Renal pelvis (tissue), 12 donors: ENCODE measurements around the gene IRF2. TPM values are rescaled to one million over a fixed set of nuclear protein-coding genes. Genes with fewer than 3 reads are reported as not detected.

Experiments
- DNase-seq: peaks from one replicate; pipeline ENCODE4 v3.0.0-alpha.2; 2013
- long read RNA-seq, 16 experiments: transcript quantifications; one replicate each; lab custom pipeline, GENCODE V29; 2026
- polyA plus RNA-seq, 3 donors: library from polyadenylated mRNA; unstranded; fragments of 120-200 nt; gene quantifications; one replicate each; pipeline ENCODE4 v1.2.1, GENCODE V29; 2013; ENCODE audit not compliant: insufficient read length in 3 of 3

IRF2 gene
- polyA plus RNA-seq = 10 to 100 TPM; 31.3 to 33.5 (median 33.1) TPM
- long read RNA-seq, donor 1, transcript IRF2-201 (9 exons, 2,303 nt) = major isoform, 5 of 5 reads
- long read RNA-seq, donor 1, partial matches to known transcripts = 0 of 5 reads
- long read RNA-seq, donor 1, other reads (novel, unspliced or antisense) = 0 of 5 reads
- long read RNA-seq, donor 2, partial matches to known transcripts = 0 of 4 reads
- long read RNA-seq, donor 2, other reads (novel, unspliced or antisense) = 0 of 4 reads
- long read RNA-seq, donor 3, transcript IRF2-201 (9 exons, 2,303 nt) = major isoform, 8 of 16 reads
- long read RNA-seq, donor 3, partial matches to known transcripts = 8 of 16 reads
- long read RNA-seq, donor 3, other reads (novel, unspliced or antisense) = 0 of 16 reads
- long read RNA-seq, donor 4, transcript IRF2-201 (9 exons, 2,303 nt) = major isoform, 13 of 13 reads
- long read RNA-seq, donor 4, partial matches to known transcripts = 0 of 13 reads
- long read RNA-seq, donor 4, other reads (novel, unspliced or antisense) = 0 of 13 reads
- long read RNA-seq, donor 5, partial matches to known transcripts = 0 of 4 reads
- long read RNA-seq, donor 5, other reads (novel, unspliced or antisense) = 0 of 4 reads
- long read RNA-seq, donor 6, transcript IRF2-201 (9 exons, 2,303 nt) = major isoform, 6 of 6 reads
- long read RNA-seq, donor 6, partial matches to known transcripts = 0 of 6 reads
- long read RNA-seq, donor 6, other reads (novel, unspliced or antisense) = 0 of 6 reads
- long read RNA-seq, donor 7, transcript IRF2-201 (9 exons, 2,303 nt) = major isoform, 6 of 13 reads
- long read RNA-seq, donor 7, partial matches to known transcripts = 7 of 13 reads
- long read RNA-seq, donor 7, other reads (novel, unspliced or antisense) = 0 of 13 reads
- long read RNA-seq, donor 8, partial matches to known transcripts = 0 of 3 reads
- long read RNA-seq, donor 8, other reads (novel, unspliced or antisense) = 0 of 3 reads
- long read RNA-seq, donor 9, transcript IRF2-201 (9 exons, 2,303 nt) = major isoform, 7 of 12 reads
- long read RNA-seq, donor 9, partial matches to known transcripts = 5 of 12 reads
- long read RNA-seq, donor 9, other reads (novel, unspliced or antisense) = 0 of 12 reads
- long read RNA-seq, donor 10, transcript IRF2-201 (9 exons, 2,303 nt) = major isoform, 8 of 13 reads
- long read RNA-seq, donor 10, partial matches to known transcripts = 5 of 13 reads
- long read RNA-seq, donor 10, other reads (novel, unspliced or antisense) = 0 of 13 reads
- long read RNA-seq, donor 11, partial matches to known transcripts = 9 of 13 reads
- long read RNA-seq, donor 11, other reads (novel, unspliced or antisense) = 0 of 13 reads
- long read RNA-seq, donor 12, transcript IRF2-201 (9 exons, 2,303 nt) = major isoform, 7 of 7 reads
- long read RNA-seq, donor 12, partial matches to known transcripts = 0 of 7 reads
- long read RNA-seq, donor 12, other reads (novel, unspliced or antisense) = 0 of 7 reads
- long read RNA-seq, donor 13, partial matches to known transcripts = 0 of 3 reads
- long read RNA-seq, donor 13, other reads (novel, unspliced or antisense) = 0 of 3 reads
- long read RNA-seq, donor 14, transcript IRF2-201 (9 exons, 2,303 nt) = major isoform, 10 of 19 reads
- long read RNA-seq, donor 14, partial matches to known transcripts = 9 of 19 reads
- long read RNA-seq, donor 14, other reads (novel, unspliced or antisense) = 0 of 19 reads
- long read RNA-seq, donor 15, transcript IRF2-201 (9 exons, 2,303 nt) = major isoform, 6 of 7 reads
- long read RNA-seq, donor 15, partial matches to known transcripts = 0 of 7 reads
- long read RNA-seq, donor 15, other reads (novel, unspliced or antisense) = 0 of 7 reads
- long read RNA-seq, donor 16, transcript IRF2-201 (9 exons, 2,303 nt) = major isoform, 10 of 10 reads
- long read RNA-seq, donor 16, partial matches to known transcripts = 0 of 10 reads
- long read RNA-seq, donor 16, other reads (novel, unspliced or antisense) = 0 of 10 reads

GRCh38 chr4:184474263-184475095, at the start of gene IRF2:
Gene IRF2, minus strand, starts transcription at chr4:184474550. Its CDS starts 45,486 bp downstream, at chr4:184429064.
- DNase-seq = peak; percentile 96

GRCh38 chr4:184515606-184516005, 41.3 kb upstream of the IRF2 start:
- DNase-seq = no peak

- DNase-seq = no peak
These were observed 40.0 kb upstream of the IRF2 start for GRCh38 chr4:184514121-184514988.

- no peak for DNase-seq
These were observed 39.4 kb upstream of the IRF2 start for GRCh38 chr4:184513802-184514120.

- no peak for DNase-seq
These were observed 36.8 kb upstream of the IRF2 start for GRCh38 chr4:184511156-184511555.

- no peak for DNase-seq
These were observed 36.1 kb upstream of the IRF2 start for GRCh38 chr4:184510401-184510800.

- no peak for DNase-seq
These were observed 32.3 kb upstream of the IRF2 start for GRCh38 chr4:184506527-184507121.

GRCh38 chr4:184504385-184504784, 30.0 kb upstream of the IRF2 start:
- DNase-seq = no peak

- no peak for DNase-seq
These were observed 29.5 kb upstream of the IRF2 start for GRCh38 chr4:184503869-184504300.

GRCh38 chr4:184500748-184501589, 26.6 kb upstream of the IRF2 start:
- no peak for DNase-seq

- DNase-seq = no peak
These were observed 25.6 kb upstream of the IRF2 start for GRCh38 chr4:184499996-184500395.

GRCh38 chr4:184498598-184498997, 24.2 kb upstream of the IRF2 start:
- no peak for DNase-seq

GRCh38 chr4:184489771-184490170, 15.4 kb upstream of the IRF2 start:
- no peak for DNase-seq

GRCh38 chr4:184487503-184487902, 13.2 kb upstream of the IRF2 start:
- DNase-seq = no peak

GRCh38 chr4:184485279-184485678, 10.9 kb upstream of the IRF2 start:
- no peak for DNase-seq

- DNase-seq = no peak
These were observed 7.2 kb upstream of the IRF2 start for GRCh38 chr4:184481544-184481943.

GRCh38 chr4:184479516-184479950, 5.2 kb upstream of the IRF2 start:
- no peak for DNase-seq
